Neural progenitor cell (in vitro differentiated cells): ENCODE measurements around the gene AHRR. TPM values are rescaled to one million over a fixed set of nuclear protein-coding genes. Genes with fewer than 3 reads are reported as not detected.

Experiments used
- DNase-seq: peaks from one replicate; pipeline ENCODE4 v3.0.0-alpha.2; 2016; ENCODE audit warnings: low spot score
- H2AFZ ChIP-seq: fragments of 200-600 bp; sonication (generic); replicated peaks from 2 replicates; pipeline ENCODE4 v1.6.1; 2016; ENCODE audit warnings: antibody characterized with exemption
- H3F3A ChIP-seq: fragments of 200-600 bp; sonication (generic); 2 replicates; pipeline ENCODE4 v1.6.1; 2016; ENCODE audit warnings: antibody characterized with exemption, low read depth
- H3K27ac ChIP-seq: fragments of 200-600 bp; sonication (generic); 2 replicates; pipeline ENCODE4 v1.5.1; 2016; ENCODE audit warnings: mild to moderate bottlenecking
- H3K27me3 ChIP-seq: fragments of 200-600 bp; sonication (generic); 2 replicates; pipeline ENCODE4 v1.6.1; 2016; ENCODE audit warnings: mild to moderate bottlenecking, moderate library complexity
- H3K36me3 ChIP-seq: fragments of 200-600 bp; sonication (generic); 2 replicates; pipeline ENCODE4 v1.5.1; 2016
- H3K4me1 ChIP-seq: fragments of 200-600 bp; sonication (generic); 2 replicates; pipeline ENCODE4 v1.6.1; 2016; ENCODE audit warnings: mixed run types
- H3K4me2 ChIP-seq: fragments of 200-600 bp; sonication (generic); 2 replicates; pipeline ENCODE4 v1.6.1; 2016
- H3K4me3 ChIP-seq: fragments of 200-600 bp; sonication (generic); 2 replicates; pipeline ENCODE4 v1.5.1; 2016
- H3K79me2 ChIP-seq: fragments of 200-600 bp; sonication (generic); 2 replicates; pipeline ENCODE4 v1.6.1; 2016; ENCODE audit warnings: low read depth
- H3K9ac ChIP-seq: fragments of 200-600 bp; sonication (generic); 2 replicates; pipeline ENCODE4 v1.6.1; 2016
- H3K9me3 ChIP-seq: fragments of 200-600 bp; sonication (generic); 2 replicates; pipeline ENCODE4 v1.5.1; 2016; ENCODE audit warnings: low read depth
- H4K20me1 ChIP-seq: fragments of 200-600 bp; sonication (generic); 2 replicates; pipeline ENCODE4 v1.6.1; 2016; ENCODE audit warnings: low read depth
- H3K27ac Mint-ChIP-seq: 3 replicates; pipeline ENCODE4 v1.8.0; 2021; ENCODE audit warnings: mixed read lengths
- H3K27me3 Mint-ChIP-seq: 2 replicates; pipeline ENCODE4 v1.8.0; 2022; ENCODE audit warnings: low read depth, mild to moderate bottlenecking, inconsistent platforms, moderate library complexity, mixed read lengths; ENCODE audit not compliant: insufficient read depth
- H3K36me3 Mint-ChIP-seq: 3 replicates; pipeline ENCODE4 v1.8.0; 2021; ENCODE audit warnings: mixed read lengths
- H3K4me1 Mint-ChIP-seq: 3 replicates; pipeline ENCODE4 v1.8.0; 2021; ENCODE audit warnings: mixed read lengths
- H3K4me3 Mint-ChIP-seq: 3 replicates; pipeline ENCODE4 v1.8.0; 2021; ENCODE audit warnings: mild to moderate bottlenecking, moderate library complexity, mixed read lengths
- H3K9me3 Mint-ChIP-seq: 3 replicates; pipeline ENCODE4 v1.8.0; 2020; ENCODE audit warnings: mixed read lengths
- EZH2 ChIP-seq: fragments of 200-600 bp; sonication (generic); IDR thresholded peaks from 2 replicates; pipeline ENCODE4 v1.6.1; 2017; ENCODE audit warnings: antibody characterized with exemption, mild to moderate bottlenecking, moderate library complexity
- EZH2phosphoT487 ChIP-seq: fragments of 200-600 bp; sonication (generic); IDR thresholded peaks from 2 replicates; pipeline ENCODE4 v1.6.1; 2017; ENCODE audit warnings: antibody characterized with exemption
- total RNA-seq: library from RNA; depleted of rRNA; stranded (reverse); fragments of >200 nt; gene quantifications from 2 replicates; pipeline ENCODE4 v1.2.3, GENCODE V29; 2015; ENCODE audit warnings: low replicate concordance
- TF ChIP-seq, protein P1 (sequence below): fragments of 200-600 bp; sonication (generic); IDR thresholded peaks from 2 replicates; pipeline ENCODE4 v1.5.1; 2017; ENCODE audit warnings: antibody characterized with exemption, mild to moderate bottlenecking

The AHRR gene
- total RNA-seq, 1 donor from 2014 or later: 0.34 TPM

DNA sequence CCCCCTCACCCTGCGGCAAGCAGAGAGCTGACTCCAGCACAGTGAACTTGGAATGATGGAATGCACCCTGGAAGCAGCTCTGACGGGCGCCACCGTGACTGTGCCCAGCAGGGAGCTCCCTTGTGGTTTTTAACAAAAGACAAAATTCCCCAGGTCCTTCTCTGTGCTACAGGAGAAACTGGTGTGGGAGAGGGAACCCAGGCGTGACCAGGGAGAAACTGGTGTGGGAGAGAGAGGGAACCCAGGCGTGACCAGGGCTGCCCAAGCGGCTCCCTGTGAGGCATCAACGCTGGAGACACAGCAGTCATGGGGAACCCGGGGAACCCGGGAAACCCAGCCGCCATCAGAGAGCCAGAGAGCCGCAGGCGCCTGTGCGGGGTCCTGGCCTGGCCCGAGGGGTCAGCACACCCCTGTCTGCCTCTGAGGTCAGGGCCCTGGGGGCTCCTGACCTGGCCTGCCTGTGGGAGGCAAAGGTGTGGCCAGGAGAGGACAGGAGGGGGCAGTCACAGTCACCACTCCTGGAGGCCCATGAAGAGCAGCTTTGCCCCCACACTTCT, 3.1 kb upstream of the AHRR start:
- Histone ChIP-seq H2AFZ (no peak overlapping the region), H3K27me3 (peaks cover 53% of the 10 kb centered on the region)

DNA sequence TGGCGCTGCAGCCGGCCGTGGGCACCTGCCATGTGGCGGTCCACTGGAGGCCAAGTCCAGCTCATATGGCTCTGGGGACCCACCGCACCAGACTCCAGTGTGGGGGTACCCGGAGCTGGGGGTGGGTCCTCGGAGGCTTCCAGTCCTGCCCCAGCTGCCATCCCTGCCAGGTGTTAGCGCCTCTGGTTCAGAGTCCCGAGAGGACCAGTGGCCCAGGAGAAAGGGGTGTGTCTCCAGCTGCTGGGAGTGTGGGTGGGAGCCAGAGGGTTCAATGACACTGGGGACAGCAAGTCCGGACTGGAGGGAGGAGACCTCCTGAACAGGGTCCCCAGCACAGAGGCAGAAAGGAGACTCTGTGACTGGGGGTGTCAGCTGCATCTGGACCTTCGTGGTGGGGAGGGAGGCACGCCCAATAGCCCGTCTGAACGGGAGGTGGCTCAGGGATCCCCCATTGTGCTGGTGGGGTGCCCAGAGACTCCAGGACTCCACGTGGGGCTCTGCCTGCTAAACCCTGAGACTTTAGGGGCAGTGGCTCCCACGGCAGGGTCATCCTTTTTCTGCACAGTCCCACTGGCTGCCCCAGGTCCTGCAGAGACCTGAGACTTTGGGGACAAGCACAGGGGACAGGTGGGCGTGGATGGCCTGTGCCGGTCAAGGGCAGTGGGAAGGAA, 2.4 kb upstream of the AHRR start:
- Histone ChIP-seq H3K9me3 (no peaks in the 10 kb centered on the region), H3K9ac (no peak overlapping the region), H3K4me2 (no peak overlapping the region), H3K4me3 (no peak overlapping the region), H3K79me2 (no peaks in the 10 kb centered on the region), H3K27ac (no peak overlapping the region), H2AFZ (no peak overlapping the region), H3K27me3 (peaks cover 59% of the 10 kb centered on the region), H3K4me1 (peaks cover 6% of the 10 kb centered on the region), H3F3A (peaks cover 8% of the 10 kb centered on the region), H4K20me1 (peaks cover 34% of the 10 kb centered on the region), H3K36me3 (no peaks in the 10 kb centered on the region)
- no peak for TF ChIP-seq EZH2phosphoT487
- TF ChIP-seq, protein P1, sequence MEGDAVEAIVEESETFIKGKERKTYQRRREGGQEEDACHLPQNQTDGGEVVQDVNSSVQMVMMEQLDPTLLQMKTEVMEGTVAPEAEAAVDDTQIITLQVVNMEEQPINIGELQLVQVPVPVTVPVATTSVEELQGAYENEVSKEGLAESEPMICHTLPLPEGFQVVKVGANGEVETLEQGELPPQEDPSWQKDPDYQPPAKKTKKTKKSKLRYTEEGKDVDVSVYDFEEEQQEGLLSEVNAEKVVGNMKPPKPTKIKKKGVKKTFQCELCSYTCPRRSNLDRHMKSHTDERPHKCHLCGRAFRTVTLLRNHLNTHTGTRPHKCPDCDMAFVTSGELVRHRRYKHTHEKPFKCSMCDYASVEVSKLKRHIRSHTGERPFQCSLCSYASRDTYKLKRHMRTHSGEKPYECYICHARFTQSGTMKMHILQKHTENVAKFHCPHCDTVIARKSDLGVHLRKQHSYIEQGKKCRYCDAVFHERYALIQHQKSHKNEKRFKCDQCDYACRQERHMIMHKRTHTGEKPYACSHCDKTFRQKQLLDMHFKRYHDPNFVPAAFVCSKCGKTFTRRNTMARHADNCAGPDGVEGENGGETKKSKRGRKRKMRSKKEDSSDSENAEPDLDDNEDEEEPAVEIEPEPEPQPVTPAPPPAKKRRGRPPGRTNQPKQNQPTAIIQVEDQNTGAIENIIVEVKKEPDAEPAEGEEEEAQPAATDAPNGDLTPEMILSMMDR: no peak
- no peak for TF ChIP-seq EZH2
- Mint-ChIP-seq H3K4me3 (peak overlapping the region; percentile 35), H3K36me3 (peaks cover 3% of the 10 kb centered on the region), H3K4me1 (no peaks in the 10 kb centered on the region), H3K9me3 (no peaks in the 10 kb centered on the region), H3K27ac (no peak overlapping the region), H3K27me3 (peaks cover 25% of the 10 kb centered on the region)
- no peak for DNase-seq

More for the DNA sequence above, 3.1 kb upstream of the AHRR start:
- H3K4me3 ChIP-seq: no peak overlapping the region
- no peak for DNase-seq
- H3K9ac ChIP-seq: no peak overlapping the region
- H3K79me2 ChIP-seq: no peaks in the 10 kb centered on the region
- H3K4me2 ChIP-seq: no peak overlapping the region
- peaks cover 8% of the 10 kb centered on the region for H3F3A ChIP-seq
- Mint-ChIP-seq H3K4me1 (no peaks in the 10 kb centered on the region), H3K27ac (no peak overlapping the region), H3K36me3 (peaks cover 3% of the 10 kb centered on the region), H3K27me3 (peaks cover 22% of the 10 kb centered on the region), H3K9me3 (no peaks in the 10 kb centered on the region), H3K4me3 (no peak overlapping the region)
- H3K4me1 ChIP-seq: peaks cover 6% of the 10 kb centered on the region
- no peaks in the 10 kb centered on the region for H3K9me3 ChIP-seq
- no peaks in the 10 kb centered on the region for H3K36me3 ChIP-seq
- no peak overlapping the region for H3K27ac ChIP-seq
- no peak for TF ChIP-seq EZH2
- H4K20me1 ChIP-seq: peaks cover 34% of the 10 kb centered on the region

DNA sequence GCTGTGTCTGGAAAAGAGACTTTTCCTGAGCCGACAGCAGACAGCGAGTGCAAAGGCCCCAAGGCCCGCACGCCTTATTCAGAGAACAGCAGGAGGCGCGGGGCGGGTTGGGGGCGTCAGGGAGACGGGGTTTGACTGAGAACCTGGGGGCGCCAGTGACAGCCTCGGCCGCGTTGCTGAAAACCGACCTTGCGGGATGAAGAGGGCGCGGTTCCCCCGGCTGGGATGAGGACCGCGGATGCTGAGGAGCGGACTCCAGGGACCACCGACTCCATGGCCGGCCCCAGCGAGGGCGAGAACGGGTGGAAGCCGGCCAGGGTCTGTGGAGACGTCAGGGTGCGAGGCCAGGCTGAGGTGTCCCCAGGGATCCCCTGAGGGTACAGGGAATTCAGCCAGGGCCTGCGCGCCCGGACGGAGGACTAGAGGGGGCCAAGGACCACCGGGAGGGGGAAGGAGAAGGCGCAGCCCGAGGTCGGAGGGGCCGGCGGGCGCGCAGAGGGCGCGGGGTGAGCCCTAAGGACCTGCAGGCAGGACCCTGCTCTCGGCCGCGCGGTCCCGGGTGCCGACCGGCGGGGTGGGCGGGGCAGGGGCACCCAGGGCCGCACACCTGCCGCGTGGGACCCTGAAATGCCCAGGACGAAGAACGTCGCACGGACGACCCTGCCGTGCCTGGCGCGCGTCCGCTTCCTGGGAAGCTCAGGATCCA, 837 bp upstream of the AHRR start:
- H3K9ac ChIP-seq: no peak overlapping the region
- no peaks in the 10 kb centered on the region for H3K79me2 ChIP-seq
- peaks cover 6% of the 10 kb centered on the region for H3K4me1 ChIP-seq
- H3K27ac ChIP-seq: no peak overlapping the region
- peaks cover 66% of the 10 kb centered on the region for H3K27me3 ChIP-seq
- H2AFZ ChIP-seq: peak overlapping the region; percentile 99
- peak overlapping the region; percentile 75 for H3K4me3 ChIP-seq
- no peaks in the 10 kb centered on the region for H3K9me3 ChIP-seq
- DNase-seq: peak; percentile 50
- H3F3A ChIP-seq: peaks cover 8% of the 10 kb centered on the region
- H3K27me3 Mint-ChIP-seq: peaks cover 26% of the 10 kb centered on the region
- peak overlapping the region; percentile 83 for H3K4me2 ChIP-seq
- H3K36me3 ChIP-seq: no peaks in the 10 kb centered on the region
- H3K4me1 Mint-ChIP-seq: no peaks in the 10 kb centered on the region
- peak; percentile 98 for TF ChIP-seq EZH2
- TF ChIP-seq, protein P1: no peak
- peak; percentile 98 for TF ChIP-seq EZH2phosphoT487
- no peaks in the 10 kb centered on the region for H3K9me3 Mint-ChIP-seq
- no peaks in the 10 kb centered on the region for H3K36me3 Mint-ChIP-seq
- H3K4me3 Mint-ChIP-seq: peak overlapping the region; percentile 81
- H3K27ac Mint-ChIP-seq: no peak overlapping the region
- peaks cover 28% of the 10 kb centered on the region for H4K20me1 ChIP-seq
